GM21423 (cell line): ENCODE measurements around the gene IKBKE.

ENCODE experiments used
- ATAC-seq: cut with Tn5 transposase; IDR thresholded peaks from one replicate; pipeline ENCODE4 v1.9.1; 2021; ENCODE audit warnings: mild to moderate bottlenecking, moderate library complexity; ENCODE audit not compliant: unreplicated experiment

IKBKE gene

GRCh38 chr1:206511362-206512057, 41.2 kb downstream of the IKBKE start:
- no peak for ATAC-seq

DNA sequence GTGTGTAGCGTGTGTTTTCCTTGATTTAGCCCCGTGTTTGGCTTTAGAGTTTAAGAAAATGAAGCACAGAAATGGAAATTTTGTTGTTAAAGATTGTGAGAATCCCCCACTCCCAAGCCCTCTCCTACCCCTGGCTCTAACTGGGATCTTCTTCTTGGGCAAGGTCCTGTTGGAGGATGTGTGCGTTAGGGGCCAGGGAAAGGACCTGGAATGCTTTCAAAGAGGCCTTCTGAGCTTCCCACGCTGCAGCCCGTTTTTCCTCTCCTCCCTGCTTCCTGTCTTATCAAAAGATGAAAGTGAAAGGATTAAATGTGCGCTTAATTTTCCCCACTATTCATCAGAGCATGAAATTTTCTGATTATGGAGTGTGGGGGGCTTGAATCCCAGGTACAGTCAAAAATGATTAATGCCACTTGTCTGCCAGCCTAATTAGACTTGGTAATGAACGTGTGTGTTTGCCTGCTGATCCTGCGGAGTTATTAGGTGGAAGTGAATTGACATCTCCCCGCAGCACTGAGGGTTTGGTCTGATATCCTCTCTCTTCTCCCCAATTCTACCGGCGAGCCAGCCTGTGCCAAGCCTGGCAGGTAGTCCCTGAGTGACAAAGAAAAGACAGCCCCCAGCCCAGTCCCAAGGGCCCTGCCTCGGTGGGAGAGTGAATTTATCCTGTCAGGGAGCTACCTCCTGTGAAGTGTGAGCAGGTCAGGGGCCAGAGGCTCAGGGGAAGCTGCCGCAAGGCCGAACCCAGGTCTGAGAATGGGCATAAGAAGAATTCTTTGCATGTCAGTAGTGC, 42.0 kb downstream of the IKBKE start:
- no peak for ATAC-seq

DNA sequence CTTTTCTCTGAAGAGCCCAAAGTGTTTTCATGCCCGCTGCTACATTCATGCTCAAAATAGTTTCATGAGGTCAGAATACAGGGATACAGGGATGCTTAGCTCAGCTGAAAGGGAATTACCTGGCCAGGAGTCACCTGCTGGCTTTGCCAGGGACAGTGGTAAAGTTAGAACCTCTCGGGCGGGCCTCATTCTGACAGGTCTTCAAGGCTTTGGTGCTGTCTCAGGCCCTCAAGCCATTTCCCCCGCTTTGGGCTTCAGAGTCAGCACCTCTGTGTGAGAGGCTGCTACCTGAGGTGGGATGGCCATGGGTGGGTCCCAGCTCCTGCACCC, 42.5 kb downstream of the IKBKE start:
- no peak for ATAC-seq

GRCh38 chr1:206513312-206514111, 43.2 kb downstream of the IKBKE start:
- no peak for ATAC-seq

- no peak for ATAC-seq
These were observed 44.6 kb downstream of the IKBKE start for GRCh38 chr1:206514813-206515387.

DNA sequence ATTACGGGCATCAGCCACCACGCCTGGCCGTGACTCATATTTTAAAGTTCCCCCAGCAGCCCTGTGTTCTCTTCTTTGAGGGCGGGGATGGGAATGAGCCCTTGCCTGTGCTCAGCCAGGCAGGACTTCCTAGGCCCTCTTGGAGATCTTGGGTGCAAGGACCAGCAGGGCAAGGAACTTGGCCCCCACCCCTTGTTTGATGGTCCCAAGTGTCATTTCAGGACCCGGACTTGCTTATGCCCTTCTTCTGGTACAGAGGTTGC, 46.4 kb downstream of the IKBKE start:
- no peak for ATAC-seq

- no peak for ATAC-seq
These were observed 47.5 kb downstream of the IKBKE start for GRCh38 chr1:206517784-206518183.

DNA sequence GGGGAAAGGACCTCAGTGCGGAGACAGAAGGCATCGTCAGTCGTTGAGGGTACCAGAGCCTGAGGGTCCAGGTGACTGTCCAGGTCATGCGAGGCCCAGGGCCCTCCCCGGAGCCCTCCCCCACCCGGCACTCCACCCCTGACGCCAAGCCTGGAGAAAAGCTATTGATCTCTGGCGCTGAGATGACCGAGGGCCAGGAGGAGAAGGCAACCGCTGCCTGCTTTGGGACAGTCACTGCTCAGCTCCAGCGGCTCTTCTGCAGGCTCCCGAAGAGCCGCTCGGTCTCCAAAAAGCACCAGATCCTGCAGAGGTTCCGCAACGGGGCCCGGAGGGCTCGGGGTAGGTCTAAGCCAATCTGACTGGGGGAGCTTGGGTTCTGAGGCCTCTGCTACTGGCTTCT, 47.9 kb downstream of the IKBKE start:
- ATAC-seq, result no peak

GRCh38 chr1:206518743-206519142, 48.5 kb downstream of the IKBKE start:
- ATAC-seq, result no peak

- ATAC-seq, result no peak
These were observed 50.9 kb downstream of the IKBKE start for GRCh38 chr1:206521127-206521526.

DNA sequence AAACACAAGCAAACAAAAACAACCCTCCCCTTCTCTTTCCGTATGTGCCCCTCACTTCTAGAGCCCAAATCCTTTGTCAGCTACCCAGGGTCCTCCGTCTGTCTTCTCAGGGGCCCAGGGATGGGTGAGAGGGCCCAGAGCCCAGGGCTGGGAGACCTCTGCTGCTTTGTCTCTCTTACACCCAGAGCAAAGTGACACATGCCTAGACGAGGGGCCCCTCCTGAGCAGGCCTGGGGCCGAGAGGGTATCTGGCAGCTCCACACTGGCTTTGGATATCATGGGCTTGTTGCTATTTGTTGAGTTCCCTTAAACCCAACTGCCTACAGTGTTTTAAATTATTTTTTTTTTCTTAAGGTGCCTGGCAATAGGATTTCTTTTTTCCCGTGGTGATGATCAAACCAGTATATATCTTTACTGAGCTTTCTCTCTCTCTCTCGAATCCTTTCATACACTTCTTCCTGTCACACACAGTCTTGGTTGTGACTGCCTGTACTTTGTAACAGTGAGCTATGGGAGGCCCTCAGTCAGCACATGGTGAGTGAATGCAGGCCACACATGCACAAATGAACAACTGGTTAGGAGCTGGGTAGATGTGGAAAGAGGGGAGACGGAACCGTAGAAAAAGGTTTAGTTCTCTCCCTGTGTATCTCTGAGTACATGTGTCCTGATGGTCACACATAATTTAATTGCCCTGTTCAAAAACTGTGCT, 51.6 kb downstream of the IKBKE start:
- no peak for ATAC-seq

DNA sequence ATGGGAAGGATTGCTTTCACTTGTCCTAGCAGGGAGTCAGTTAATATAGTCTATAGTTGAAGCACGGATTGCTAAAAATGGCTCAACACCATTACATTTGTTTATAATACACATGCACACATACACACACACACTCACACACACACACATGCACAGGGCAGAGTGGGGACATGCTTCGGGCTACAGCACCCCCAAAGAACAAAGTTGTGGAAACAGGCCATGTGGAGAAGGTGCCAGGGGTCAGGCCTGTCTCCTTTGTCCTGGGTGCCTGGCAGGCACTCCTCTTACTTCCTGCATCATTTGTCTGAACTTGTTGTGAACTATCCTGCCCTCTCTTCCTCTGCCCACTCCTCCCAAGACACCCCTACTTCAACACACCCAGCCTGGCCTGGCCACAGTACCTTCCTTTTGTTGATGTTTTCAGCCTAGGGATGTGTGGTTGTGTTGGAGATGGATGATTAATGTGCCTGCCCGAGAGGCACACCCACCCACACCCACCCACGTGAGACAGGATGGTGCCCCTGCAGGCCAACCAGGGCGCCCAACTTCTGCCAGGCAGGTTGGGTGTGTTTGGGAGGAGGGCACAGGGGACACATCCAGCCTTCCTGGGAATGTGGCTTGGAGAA, 54.6 kb downstream of the IKBKE start:
- ATAC-seq, result no peak

DNA sequence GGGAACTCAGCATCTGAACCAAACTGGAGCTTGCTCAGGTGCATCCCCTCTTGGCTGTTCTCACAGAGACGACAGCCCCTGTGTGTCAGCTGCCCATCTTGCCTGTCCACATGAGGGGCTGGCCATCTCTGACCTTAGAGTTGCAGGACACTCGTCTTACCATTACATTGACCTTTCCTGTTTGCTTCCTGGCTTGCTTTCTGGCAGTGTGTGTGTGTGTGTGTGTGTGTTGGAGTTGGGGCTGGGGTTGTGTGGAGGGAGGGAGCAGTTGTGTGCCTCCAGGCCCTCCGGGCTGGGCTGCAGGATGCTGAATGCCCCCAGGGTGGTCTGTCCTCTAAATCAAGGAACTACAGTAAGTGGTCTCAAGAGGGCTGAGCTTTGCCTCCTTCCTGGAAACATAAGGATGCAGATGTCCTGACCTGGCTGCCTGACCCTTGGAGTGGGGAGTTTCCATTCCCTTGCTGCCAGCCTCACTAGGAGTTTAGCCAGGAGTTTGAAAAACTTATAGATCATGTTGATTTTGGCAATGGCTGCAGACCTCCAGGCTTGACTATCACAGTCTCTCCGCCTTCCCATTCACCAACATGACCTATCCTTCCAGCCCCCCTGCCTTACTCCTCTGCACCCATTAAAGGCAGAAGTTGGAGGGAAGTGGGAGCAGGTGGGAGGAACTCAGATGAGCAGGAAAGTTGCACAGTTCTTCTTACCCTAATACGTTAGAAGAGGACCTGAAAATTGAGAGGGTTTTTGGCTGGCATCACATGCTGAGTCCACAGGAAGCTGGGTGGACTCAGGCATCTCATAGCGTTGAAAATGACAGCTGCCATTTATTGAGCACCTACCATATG, 56.0 kb downstream of the IKBKE start:
- no peak for ATAC-seq

DNA sequence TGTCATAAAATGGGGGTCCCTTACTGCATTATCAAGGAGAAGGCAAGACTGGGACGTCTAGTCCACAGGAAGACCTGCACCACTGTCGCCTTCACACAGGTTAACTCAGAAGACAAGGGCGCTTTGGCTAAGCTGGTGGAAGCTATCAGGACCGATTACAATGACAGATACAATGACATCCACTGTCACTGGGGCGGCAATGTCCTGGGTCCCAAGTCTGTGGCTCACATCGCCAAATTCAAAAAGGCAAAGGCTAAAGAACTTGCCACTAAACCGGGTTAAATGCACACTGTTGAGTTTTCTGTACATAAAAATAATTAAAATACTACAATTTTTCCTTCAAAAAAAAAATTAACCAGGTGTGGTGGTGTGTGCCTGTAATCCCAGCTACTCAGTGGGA, 59.1 kb downstream of the IKBKE start:
- no peak for ATAC-seq

DNA sequence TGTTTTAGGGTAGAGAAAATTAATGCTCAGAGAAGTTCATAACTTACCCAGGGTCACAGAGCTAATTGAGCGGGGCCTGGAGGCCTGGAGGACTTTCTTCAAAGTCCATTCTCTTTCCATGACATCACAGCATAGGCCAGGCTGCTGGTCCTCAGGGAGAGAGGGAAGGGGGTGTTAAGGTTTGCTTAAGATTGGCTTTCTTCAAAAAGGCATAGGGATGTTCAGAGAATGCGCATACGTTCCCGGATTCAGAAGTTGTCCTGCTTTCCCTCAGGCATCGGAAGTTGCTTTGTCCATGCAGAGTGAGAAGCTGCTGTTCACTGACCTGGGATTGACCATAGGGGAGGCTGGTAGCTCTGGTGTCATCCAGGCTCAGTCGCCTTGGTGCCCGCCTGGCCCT, 62.1 kb downstream of the IKBKE start:
- ATAC-seq, result no peak

DNA sequence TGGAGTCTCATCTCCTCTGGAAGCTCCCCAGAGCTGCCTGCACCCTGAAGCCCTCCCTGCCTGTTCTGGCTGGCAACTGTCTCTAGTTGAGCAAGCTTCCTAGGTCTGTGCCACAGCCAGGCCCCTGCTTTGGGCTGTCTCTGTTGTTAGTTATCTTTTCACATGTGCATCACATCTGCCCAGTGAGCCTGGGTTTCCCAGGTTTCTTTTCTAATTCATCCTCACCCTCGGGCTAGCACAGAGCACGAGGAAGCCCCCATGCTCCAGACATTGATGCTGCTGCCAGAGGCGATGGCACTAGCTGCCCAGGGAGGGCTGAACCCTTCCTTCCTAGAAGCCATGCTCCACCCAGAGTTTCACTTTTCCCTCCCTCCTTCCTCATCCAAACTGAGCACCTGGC, 64.3 kb downstream of the IKBKE start:
- ATAC-seq, result no peak

DNA sequence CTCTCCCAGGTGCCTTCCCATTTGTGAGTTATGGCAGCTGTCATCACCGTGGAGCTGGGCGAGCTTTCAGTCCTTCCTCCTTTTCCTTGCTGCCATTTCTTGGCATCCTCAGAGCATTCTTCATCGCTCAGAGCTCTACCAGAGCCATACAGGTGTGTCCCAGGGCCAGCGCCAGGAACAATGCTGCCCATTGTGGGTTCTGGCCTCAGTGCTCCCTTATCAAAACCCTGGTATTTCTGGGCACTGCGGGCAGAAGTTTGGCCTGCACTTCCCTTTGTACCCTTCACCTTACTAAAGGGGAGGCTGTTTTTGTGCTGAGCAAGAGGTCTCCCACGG, 65.5 kb downstream of the IKBKE start:
- no peak for ATAC-seq

DNA sequence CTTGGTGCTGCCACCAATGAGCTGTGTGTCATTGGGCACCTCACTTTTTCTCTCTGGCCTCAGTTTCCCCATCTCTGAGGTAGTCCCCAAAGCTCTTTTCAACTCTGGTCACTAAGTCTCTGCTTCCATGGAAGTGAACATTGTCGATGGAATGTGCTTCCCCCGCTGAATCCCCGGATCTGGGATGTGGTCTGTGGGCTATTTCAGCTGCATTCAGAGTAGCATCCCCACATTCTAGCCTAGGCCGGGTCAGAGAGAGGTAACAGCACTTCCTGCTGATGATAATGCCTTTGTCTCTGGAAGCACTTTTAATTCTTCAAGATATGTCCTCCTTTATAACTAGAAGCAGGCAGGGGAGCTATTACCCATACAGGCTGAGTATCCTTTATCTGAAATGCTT, 66.9 kb downstream of the IKBKE start:
- ATAC-seq, result no peak

- no peak for ATAC-seq
These were observed 68.0 kb downstream of the IKBKE start for GRCh38 chr1:206538086-206538770.
